Omental fat pad (tissue), 4 donors: ENCODE results near the gene C11orf91. TPM values are rescaled to one million over a fixed set of nuclear protein-coding genes. Genes with fewer than 3 reads are reported as not detected.

Experiments used
- ATAC-seq: fragments of 150-250 bp; one replicate; pipeline ENCODE4 v1.9.1; 2016; ENCODE audit warnings: mild to moderate bottlenecking, moderate library complexity; ENCODE audit not compliant: low FRiP score
- DNase-seq: peaks from one replicate; pipeline ENCODE4 v3.0.0-alpha.2; 2019; ENCODE audit warnings: low spot score
- CTCF ChIP-seq, 3 donors: fragments of 450-650 bp; IDR thresholded peaks; one replicate each; pipeline ENCODE4 v1.5.1; 2016 to 2017; ENCODE audit warnings: antibody characterized with exemption in 3 of 3, mild to moderate bottlenecking in 3 of 3, moderate library complexity in 2 of 3
- total RNA-seq, 4 donors: library from RNA; depleted of rRNA; stranded (reverse); fragments of >200 nt; gene quantifications; one replicate each; pipeline ENCODE4 v1.1.0, GENCODE V29; 2016

C11orf91 gene
- total RNA-seq, 4 donors from 2014 or later: not detected

GRCh38 chr11:33706966-33707365 lies 6.3 kb upstream of the C11orf91 start:
- ATAC-seq (no peak), DNase-seq (no peak)
- TF ChIP-seq CTCF (IDR thresholded peaks at IDR 0.05): no peak

GRCh38 chr11:33706546-33706945 lies 5.9 kb upstream of the C11orf91 start:
- no peak for TF ChIP-seq CTCF (IDR thresholded peaks at IDR 0.05)
- ATAC-seq: no peak
- DNase-seq: no peak

GRCh38 chr11:33704240-33705002 lies 3.8 kb upstream of the C11orf91 start:
- TF ChIP-seq CTCF (IDR thresholded peaks at IDR 0.05): no peak
- DNase-seq: no peak
- no peak for ATAC-seq

- ATAC-seq (no peak), DNase-seq (no peak)
- TF ChIP-seq CTCF (IDR thresholded peaks at IDR 0.05): no peak
These were observed 3.2 kb upstream of the C11orf91 start for GRCh38 chr11:33703788-33704187.

- no peak for ATAC-seq
- no peak for TF ChIP-seq CTCF (IDR thresholded peaks at IDR 0.05)
- DNase-seq: no peak
These were observed 2.6 kb upstream of the C11orf91 start for GRCh38 chr11:33703234-33703633.

- TF ChIP-seq CTCF (IDR thresholded peaks at IDR 0.05): no peak
- DNase-seq (no peak), ATAC-seq (peak; percentile 33)
These were observed 940 bp upstream of the C11orf91 start for GRCh38 chr11:33701302-33702230.
